Measurements from ENCODE around the gene UNK. TPM values are rescaled to one million over a fixed set of nuclear protein-coding genes. Genes with fewer than 3 reads are reported as not detected.
A peak's percentile ranks its signal among the peaks of the same experiment; 100 is the strongest.
"Not testable (repeated sequence)": the region's sequence is repeated elsewhere in the genome, so short reads cannot be mapped to it uniquely, and the experiment has no call there.

UNK gene
- total and polyA plus RNA-seq, 2 experiments from 2014 or later = 11.5 to 12.4 TPM

DNA sequence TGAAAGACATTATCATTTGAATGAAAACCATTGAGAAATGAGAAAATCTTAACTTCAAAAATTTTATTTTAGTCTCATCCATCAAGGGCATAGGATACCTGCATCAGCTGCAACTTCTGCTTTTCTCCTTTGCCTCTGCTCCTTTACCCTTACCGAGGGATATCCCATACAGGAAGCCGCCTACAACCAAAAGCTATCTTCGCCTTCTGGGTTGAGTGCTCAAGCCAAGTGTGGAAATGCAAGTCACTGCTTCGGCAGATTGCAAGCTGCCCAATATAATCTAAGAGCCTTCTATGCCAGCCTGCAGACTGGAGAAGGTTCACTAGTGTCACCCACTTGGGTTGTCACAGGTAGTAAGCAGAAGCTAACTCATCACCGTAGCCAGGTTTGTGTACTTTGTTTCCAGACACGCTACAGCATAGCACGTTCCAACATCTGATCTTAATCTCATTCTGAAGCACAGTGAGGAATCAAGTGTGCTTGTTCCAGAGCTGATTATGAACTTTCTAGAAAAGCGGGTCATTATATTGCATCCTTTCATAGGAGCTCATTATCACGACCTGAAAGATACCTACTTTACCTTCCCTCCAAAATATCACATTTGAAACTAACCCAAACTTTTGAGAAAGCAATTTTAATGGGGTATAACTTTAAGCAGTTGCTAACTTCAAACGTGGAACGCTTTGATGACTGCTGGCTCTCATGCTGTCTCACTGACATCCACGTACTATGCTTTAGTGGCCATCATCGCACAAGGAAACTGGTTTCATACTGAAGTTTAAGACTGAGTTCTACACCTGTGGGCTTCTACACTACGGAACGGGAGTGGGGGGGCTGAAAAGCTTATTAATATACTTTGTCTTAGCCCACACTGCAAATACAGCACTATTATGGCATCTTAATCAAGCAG lies 8.0 kb upstream of the UNK start:
- in situ Hi-C loops (cut with MboI) = loop anchor here (10.0 kb wide), 1 partner anchor 218 kb away; no protein-coding TSS in a partner anchor
- Histone ChIP-seq H3K36me3 (ENCODE audit: low read depth) (peaks cover 29% of the 10 kb centered on the region), H3K4me3 (peak overlapping the region; percentile 85), H3K9ac (peak overlapping the region; percentile 91), H3K27me3 (replicated peaks; ENCODE audit: insufficient read depth) (no peaks in the 10 kb centered on the region), H3K4me2 (ENCODE audit: unreplicated experiment) (peak overlapping the region; percentile 97), H3K9me3 (ENCODE audit: low read depth) (no peaks in the 10 kb centered on the region), H3F3A (ENCODE audit: insufficient read depth) (peaks cover 48% of the 10 kb centered on the region), H3K79me2 (ENCODE audit: insufficient read depth) (peaks cover 24% of the 10 kb centered on the region), H3K4me1 (ENCODE audit: insufficient read depth) (peaks cover 13% of the 10 kb centered on the region; the same call in 1 of the 2 replicates), H3K27ac (peak overlapping the region; percentile 35), H3K9me2 (ENCODE audit: insufficient read depth) (no peaks in the 10 kb centered on the region), H4K20me1 (ENCODE audit: insufficient read depth) (peaks cover 22% of the 10 kb centered on the region), H2AFZ (no peak overlapping the region)
- peak; percentile 41 for DNase-seq
- 29% methylated on average over 15 of the region's 15 CpGs for WGBS, 2 experiments (ENCODE audit: low coverage in 1 of 2, low lambda C conversion rate in 2 of 2, missing lambda C conversion rate in 2 of 2)
- TF ChIP-seq EZH2 (IDR thresholded peaks at IDR 0.05; ENCODE audit: insufficient read depth, poor library complexity, severe bottlenecking) = no peak
- TF ChIP-seq EZH2phosphoT487 (IDR thresholded peaks at IDR 0.05; ENCODE audit: insufficient read depth, low read depth) = no peak

DNA sequence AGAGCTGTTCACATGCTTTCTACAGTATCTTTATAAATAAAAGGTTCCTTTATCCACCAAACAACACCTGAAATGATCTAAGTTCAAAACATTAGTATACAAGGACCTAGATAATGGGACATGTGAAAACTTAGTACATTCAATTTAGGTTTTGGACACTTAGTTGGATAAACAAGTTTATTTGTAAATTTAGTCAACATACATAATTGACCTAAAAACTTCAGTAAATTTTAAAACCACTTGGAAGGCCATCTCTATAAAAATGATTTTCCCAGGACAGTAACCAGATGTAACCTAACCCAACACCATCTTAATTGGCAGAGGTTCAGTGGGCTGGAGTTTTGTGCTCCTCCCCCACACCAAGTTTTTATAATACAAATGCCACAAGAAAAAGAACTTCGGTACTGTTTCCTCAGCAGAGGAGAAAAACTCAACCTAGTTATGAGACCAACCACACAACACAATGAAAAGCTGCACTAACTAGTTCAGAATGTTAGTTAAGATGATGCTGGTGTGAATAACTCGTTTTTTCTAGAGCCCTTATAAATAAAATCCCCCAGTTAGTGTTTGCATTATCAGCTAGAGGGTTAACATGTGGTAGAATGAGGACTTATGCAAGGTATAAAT lies 7.2 kb upstream of the UNK start:
- H3K79me2 ChIP-seq (ENCODE audit: insufficient read depth) = peaks cover 24% of the 10 kb centered on the region
- peaks cover 29% of the 10 kb centered on the region for H3K36me3 ChIP-seq (ENCODE audit: low read depth)
- peak overlapping the region; percentile 97 for H3K4me2 ChIP-seq (ENCODE audit: unreplicated experiment)
- peak overlapping the region; percentile 85 for H3K4me3 ChIP-seq
- 0 to 3% methylated on average over 2 of the region's 2 CpGs for WGBS, 2 experiments (ENCODE audit: low coverage in 1 of 2, low lambda C conversion rate in 2 of 2, missing lambda C conversion rate in 2 of 2)
- no peak for TF ChIP-seq EZH2phosphoT487 (IDR thresholded peaks at IDR 0.05; ENCODE audit: insufficient read depth, low read depth)
- no peak for TF ChIP-seq EZH2 (IDR thresholded peaks at IDR 0.05; ENCODE audit: insufficient read depth, poor library complexity, severe bottlenecking)
- peak overlapping the region; percentile 35 for H3K27ac ChIP-seq
- H2AFZ ChIP-seq = no peak overlapping the region
- H4K20me1 ChIP-seq (ENCODE audit: insufficient read depth) = peaks cover 22% of the 10 kb centered on the region
- in situ Hi-C loops (cut with MboI) = loop anchor here (10.0 kb wide), 1 partner anchor 217 kb away; no protein-coding TSS in a partner anchor
- DNase-seq = peak; percentile 41
- H3K9me3 ChIP-seq (ENCODE audit: low read depth) = no peaks in the 10 kb centered on the region
- H3K9me2 ChIP-seq (ENCODE audit: insufficient read depth) = no peaks in the 10 kb centered on the region
- H3F3A ChIP-seq (ENCODE audit: insufficient read depth) = peaks cover 48% of the 10 kb centered on the region
- H3K27me3 ChIP-seq (replicated peaks; ENCODE audit: insufficient read depth) = no peaks in the 10 kb centered on the region
- H3K4me1 ChIP-seq (ENCODE audit: insufficient read depth) = peaks cover 13% of the 10 kb centered on the region; the same call in 1 of the 2 replicates
- peak overlapping the region; percentile 91 for H3K9ac ChIP-seq

DNA sequence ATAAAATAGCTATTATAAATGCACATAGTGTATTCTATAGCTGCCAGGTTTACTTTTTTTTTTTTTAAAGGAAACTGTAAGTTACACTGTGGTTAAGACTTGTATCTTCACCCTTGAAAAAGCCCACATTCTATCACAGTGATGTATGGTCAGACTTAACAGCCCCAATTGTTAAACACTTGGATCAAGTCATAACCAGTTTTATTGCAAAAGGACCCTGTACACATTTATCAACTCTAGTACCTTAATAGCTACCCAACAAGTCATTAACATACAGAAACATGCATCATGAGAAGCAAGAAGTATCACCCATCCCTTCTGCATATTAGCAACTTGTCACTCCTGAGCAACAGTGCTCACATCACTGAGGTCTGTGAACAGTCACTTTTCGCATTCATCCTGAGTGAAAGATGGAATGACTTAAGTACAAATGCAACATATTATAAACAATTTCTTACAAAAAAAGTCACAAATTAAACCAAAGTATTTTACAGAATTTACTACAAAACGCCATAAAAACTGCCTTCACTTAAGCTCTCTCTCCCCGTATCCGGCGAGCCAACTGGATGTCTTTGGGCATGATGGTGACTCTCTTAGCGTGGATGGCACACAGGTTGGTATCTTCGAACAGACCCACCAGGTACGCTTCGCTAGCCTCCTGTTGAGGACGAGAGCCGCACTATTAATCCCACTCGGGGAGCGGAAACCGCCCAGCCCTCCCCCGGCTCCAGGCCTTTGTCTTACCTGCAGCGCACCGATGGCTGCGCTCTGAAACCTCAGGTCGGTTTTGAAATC lies 6.3 kb upstream of the UNK start:
- Histone ChIP-seq H3F3A (ENCODE audit: insufficient read depth) (peaks cover 54% of the 10 kb centered on the region), H4K20me1 (ENCODE audit: insufficient read depth) (peaks cover 22% of the 10 kb centered on the region), H3K27ac (peak overlapping the region; percentile 95), H3K4me3 (peak overlapping the region; percentile 85), H3K79me2 (ENCODE audit: insufficient read depth) (peaks cover 24% of the 10 kb centered on the region), H3K36me3 (ENCODE audit: low read depth) (peaks cover 29% of the 10 kb centered on the region), H3K4me2 (ENCODE audit: unreplicated experiment) (peak overlapping the region; percentile 97), H3K9ac (peak overlapping the region; percentile 91), H3K4me1 (ENCODE audit: insufficient read depth) (peaks cover 16% of the 10 kb centered on the region; the same call in 1 of the 2 replicates)
- H3K9me2 ChIP-seq (ENCODE audit: insufficient read depth); H3K9me3 ChIP-seq (ENCODE audit: low read depth); H3K27me3 ChIP-seq (replicated peaks; ENCODE audit: insufficient read depth); H2AFZ ChIP-seq: not testable (repeated sequence)
- in situ Hi-C loops (cut with MboI) = loop anchor here (10.0 kb wide), 1 partner anchor 217 kb away; no protein-coding TSS in a partner anchor
- DNase-seq = peak; percentile 26
- WGBS, 2 experiments (ENCODE audit: low coverage in 1 of 2, low lambda C conversion rate in 2 of 2, missing lambda C conversion rate in 2 of 2) = 1% methylated on average over 19 of the region's 19 CpGs

DNA sequence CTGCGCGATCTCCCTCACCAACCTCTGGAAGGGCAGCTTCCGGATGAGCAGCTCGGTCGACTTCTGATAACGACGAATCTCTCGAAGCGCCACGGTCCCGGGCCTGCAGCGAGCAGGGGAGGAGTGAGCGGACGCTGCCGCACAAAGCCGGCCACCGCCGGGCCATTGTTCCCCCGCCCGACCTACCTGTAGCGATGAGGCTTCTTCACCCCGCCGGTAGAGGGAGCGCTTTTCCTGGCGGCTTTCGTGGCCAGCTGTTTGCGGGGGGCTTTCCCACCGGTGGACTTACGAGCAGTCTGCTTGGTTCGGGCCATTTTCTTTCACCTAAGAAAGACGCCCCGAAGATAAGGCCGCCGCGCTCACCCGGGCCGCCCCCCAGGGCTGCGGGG lies 5.8 kb upstream of the UNK start:
- no peak for DNase-seq
- no peaks in the 10 kb centered on the region for H3K9me2 ChIP-seq (ENCODE audit: insufficient read depth)
- peak overlapping the region; percentile 85 for H3K4me3 ChIP-seq
- H3K36me3 ChIP-seq (ENCODE audit: low read depth) = peaks cover 29% of the 10 kb centered on the region
- H4K20me1 ChIP-seq (ENCODE audit: insufficient read depth) = peaks cover 22% of the 10 kb centered on the region
- H3K4me2 ChIP-seq (ENCODE audit: unreplicated experiment) = peak overlapping the region; percentile 97
- H3K9ac ChIP-seq = peak overlapping the region; percentile 91
- in situ Hi-C loops (cut with MboI) = loop anchor here (10.0 kb wide), 1 partner anchor 216 kb away; no protein-coding TSS in a partner anchor
- 0 to 1% methylated on average over 37 to 38 of the region's 38 CpGs for WGBS, 2 experiments (ENCODE audit: low coverage in 1 of 2, low lambda C conversion rate in 2 of 2, missing lambda C conversion rate in 2 of 2)
- H3K27ac ChIP-seq = peak overlapping the region; percentile 95
- no peaks in the 10 kb centered on the region for H3K27me3 ChIP-seq (replicated peaks; ENCODE audit: insufficient read depth)
- H3K9me3 ChIP-seq (ENCODE audit: low read depth) = no peaks in the 10 kb centered on the region
- peaks cover 59% of the 10 kb centered on the region for H3F3A ChIP-seq (ENCODE audit: insufficient read depth)
- H2AFZ ChIP-seq = no peak overlapping the region
- no peak for TF ChIP-seq EZH2phosphoT487 (IDR thresholded peaks at IDR 0.05; ENCODE audit: insufficient read depth, low read depth)
- no peak for TF ChIP-seq EZH2 (IDR thresholded peaks at IDR 0.05; ENCODE audit: insufficient read depth, poor library complexity, severe bottlenecking)
- peaks cover 22% of the 10 kb centered on the region for H3K4me1 ChIP-seq (ENCODE audit: insufficient read depth)
- peaks cover 24% of the 10 kb centered on the region for H3K79me2 ChIP-seq (ENCODE audit: insufficient read depth)
